GM12864 (cell line): ENCODE data around the gene NBAS.

Source experiments
- DNase-seq: peaks from one replicate; pipeline ENCODE4 v3.0.0-alpha.2; 2011; ENCODE audit warnings: low read depth
- H3K4me3 ChIP-seq: 2 replicates; pipeline ENCODE4 v1.5.1; 2011; ENCODE audit warnings: mild to moderate bottlenecking, low read depth, low read length, control low read depth
- CTCF ChIP-seq: IDR thresholded peaks from 2 replicates; pipeline ENCODE4 v1.5.1; 2011; ENCODE audit warnings: low read depth, mild to moderate bottlenecking, moderate library complexity, low read length, control low read depth, inconsistent platforms; ENCODE audit errors: missing control alignments

Gene NBAS

GRCh38 chr2:15191789-15192188 is 369.3 kb downstream of the NBAS start:
- TF ChIP-seq CTCF = no peak
- DNase-seq = no peak

GRCh38 chr2:15189216-15189615 is 371.9 kb downstream of the NBAS start:
- no peak for DNase-seq
- TF ChIP-seq CTCF = no peak
- H3K4me3 ChIP-seq = no peak overlapping the region

More at GRCh38 chr2:15191789-15192188, 369.3 kb downstream of the NBAS start:
- no peak overlapping the region for H3K4me3 ChIP-seq

- no peak for TF ChIP-seq CTCF
- DNase-seq = no peak
- no peak overlapping the region for H3K4me3 ChIP-seq
Measured at GRCh38 chr2:15187702-15188101, 373.4 kb downstream of the NBAS start.

- DNase-seq = no peak
- no peak for TF ChIP-seq CTCF
- no peak overlapping the region for H3K4me3 ChIP-seq
Measured at GRCh38 chr2:15186118-15186517, 375.0 kb downstream of the NBAS start.

GRCh38 chr2:15184491-15184890 is 376.6 kb downstream of the NBAS start:
- no peak for DNase-seq
- no peak overlapping the region for H3K4me3 ChIP-seq
- no peak for TF ChIP-seq CTCF

- no peak overlapping the region for H3K4me3 ChIP-seq
- TF ChIP-seq CTCF = no peak
- no peak for DNase-seq
Measured at GRCh38 chr2:15182275-15182674, 378.9 kb downstream of the NBAS start.

- TF ChIP-seq CTCF = no peak
- H3K4me3 ChIP-seq = no peak overlapping the region
- no peak for DNase-seq
Measured at GRCh38 chr2:15181092-15181745, 379.9 kb downstream of the NBAS start.
